Stomach (tissue), 9 donors: Measurements from ENCODE around the gene PELI2. TPM values are rescaled to one million over a fixed set of nuclear protein-coding genes. Genes with fewer than 3 reads are reported as not detected.

ENCODE experiments used
- DNase-seq, 2 donors: peaks; one replicate each; pipeline versions ENCODE4 v3.0.0 to v3.0.0-alpha.2; 2013 to 2019
- H3K27ac ChIP-seq, 5 donors: fragments of 200-600 bp in 4 of 5; sonication (generic) in 4 of 5; one replicate each; pipeline ENCODE4 v1.5.1; 2013 to 2019; ENCODE audit warnings: mild to moderate bottlenecking in 1 of 5, moderate library complexity in 1 of 5
- H3K27me3 ChIP-seq, 3 donors: fragments of 200-600 bp; sonication (generic); one replicate each; pipeline ENCODE4 v1.5.1; 2017 to 2019; ENCODE audit warnings: mixed run types in 1 of 3
- H3K36me3 ChIP-seq, 4 donors: fragments of 200-600 bp; sonication (generic); 1 replicate in 3 of 4; 2 replicates in 1 of 4; pipeline ENCODE4 v1.5.1; 2016 to 2019
- H3K4me1 ChIP-seq, 4 donors: fragments of 200-600 bp; sonication (generic); one replicate each; pipeline ENCODE4 v1.5.1; 2016 to 2019
- H3K4me3 ChIP-seq, 4 donors: fragments of 200-600 bp; sonication (generic) in 3 of 4; one replicate each; pipeline ENCODE4 v1.5.1; 2016 to 2019; ENCODE audit warnings: mild to moderate bottlenecking in 1 of 4
- H3K9me3 ChIP-seq, 4 donors: fragments of 200-600 bp; sonication (generic); one replicate each; pipeline ENCODE4 v1.5.1; 2016 to 2019
- CTCF ChIP-seq, 7 experiments: fragments of 450-650 bp in 4 of 7; fragments of 200-600 bp in 3 of 7; sonication (generic) in 3 of 7; IDR thresholded peaks; one replicate each; pipeline ENCODE4 v1.5.1; 2016 to 2019; ENCODE audit warnings: antibody characterized with exemption in 7 of 7, control low read depth in 2 of 7, mild to moderate bottlenecking in 1 of 7
- EP300 ChIP-seq: sonication (generic); formaldehyde crosslinking; IDR thresholded peaks from one replicate; pipeline ENCODE4 v1.6.1; 2017; ENCODE audit warnings: antibody characterized with exemption
- POLR2A ChIP-seq, 4 donors: fragments of 450-650 bp; IDR thresholded peaks; one replicate each; pipeline ENCODE4 v1.6.1; 2016; ENCODE audit warnings: antibody characterized with exemption in 4 of 4, control low read depth in 2 of 4, mild to moderate bottlenecking in 1 of 4, moderate library complexity in 1 of 4
- POLR2AphosphoS5 ChIP-seq, 3 donors: sonication (generic); formaldehyde crosslinking; IDR thresholded peaks; one replicate each; pipeline ENCODE4 v1.6.1; 2016; ENCODE audit warnings: antibody characterized with exemption in 3 of 3
- WGBS, 5 donors: extraction: QIAGEN DNeasy Blood & Tissue Kit in 3 of 5; methylation state at CpG; one replicate each; pipeline versions ENCODE4 v1.1.5 to v1.1.7; 2013 to 2018; 5-methylcytosine and 5-hydroxymethylcytosine counted together
- intact Hi-C: fragments of 100-400 bp; cut with DNase I; formaldehyde crosslinking; loops from one replicate; pipeline ENCODE4 v1.15.1; 2023; ENCODE audit warnings: low total_unique reads
- polyA plus RNA-seq, 3 donors: library from polyadenylated mRNA; stranded (reverse); fragments of 200-250 nt; gene quantifications; one replicate each; pipeline ENCODE4 v1.2.3, GENCODE V29; 2013
- total RNA-seq, 5 donors: library from RNA; depleted of rRNA; stranded (reverse); fragments of >200 nt; gene quantifications; one replicate each; pipeline versions ENCODE4 v1.1.0 to v1.2.3, GENCODE V29; 2014 to 2016
- donor health status: healthy with polysubstance abuse.
- donor health status: Bipolar disorder and iron deficiency.
- donor health status: healthy.

Gene PELI2
- total and polyA plus RNA-seq, 8 donors = 3.0 to 48.3 (median 10.6) TPM

GRCh38 chr14:56195223-56195622 lies 77.0 kb downstream of the PELI2 start:
- Histone ChIP-seq H3K27ac (peak overlapping the region in 3 of 5 donors; percentile 1 to 57 (median 40)), H3K36me3 (no peaks in the 10 kb centered on the region), H3K4me3 (no peak overlapping the region), H3K27me3 (no peaks in the 10 kb centered on the region), H3K9me3 (no peaks in the 10 kb centered on the region), H3K4me1 (peaks cover 23 to 28% (median 26%) of the 10 kb centered on the region in 4 donors)
- TF ChIP-seq POLR2A (IDR thresholded peaks at IDR 0.05) = no peak
- TF ChIP-seq POLR2AphosphoS5 (IDR thresholded peaks at IDR 0.05) = no peak
- no peak for TF ChIP-seq CTCF (IDR thresholded peaks at IDR 0.05)
- no peak for TF ChIP-seq EP300
- intact Hi-C loops = no loop called here
- DNase-seq = peak in 1 of 2 donors; percentile 44
- WGBS, 5 donors = 58 to 76% (median 73%) methylated on average over 5 of the region's 5 CpGs

GRCh38 chr14:56195704-56196103 lies 77.5 kb downstream of the PELI2 start:
- peak in 1 of 2 donors; percentile 72 for DNase-seq
- no peak overlapping the region for H3K4me3 ChIP-seq
- TF ChIP-seq POLR2AphosphoS5 (IDR thresholded peaks at IDR 0.05) (no peak), POLR2A (IDR thresholded peaks at IDR 0.05) (no peak), EP300 (no peak), CTCF (IDR thresholded peaks at IDR 0.05) (no peak)
- intact Hi-C loops = no loop called here
- peaks cover 23 to 33% (median 30%) of the 10 kb centered on the region in 4 donors for H3K4me1 ChIP-seq
- H3K36me3 ChIP-seq = no peaks in the 10 kb centered on the region
- H3K27me3 ChIP-seq = no peaks in the 10 kb centered on the region
- H3K9me3 ChIP-seq = no peaks in the 10 kb centered on the region
- 34 to 42% (median 37%) methylated on average over 6 of the region's 6 CpGs for WGBS, 5 donors
- H3K27ac ChIP-seq = peak overlapping the region in 3 of 5 donors; percentile 1 to 57 (median 40)

- no peak overlapping the region for H3K4me3 ChIP-seq
- H3K9me3 ChIP-seq = no peaks in the 10 kb centered on the region
- TF ChIP-seq POLR2A (IDR thresholded peaks at IDR 0.05) (no peak), POLR2AphosphoS5 (IDR thresholded peaks at IDR 0.05) (peak in 1 of 3 donors; percentile 7)
- peak overlapping the region in 3 of 5 donors; percentile 1 to 57 (median 40) for H3K27ac ChIP-seq
- no peaks in the 10 kb centered on the region for H3K36me3 ChIP-seq
- intact Hi-C loops = no loop called here
- WGBS, 5 donors = 57 to 72% (median 62%) methylated on average over 2 of the region's 2 CpGs
- DNase-seq = no peak
- peaks cover 23 to 35% (median 30%) of the 10 kb centered on the region in 4 donors for H3K4me1 ChIP-seq
- H3K27me3 ChIP-seq = no peaks in the 10 kb centered on the region
Measured at GRCh38 chr14:56196274-56196673, 78.1 kb downstream of the PELI2 start.

GRCh38 chr14:56197150-56197549 lies 78.9 kb downstream of the PELI2 start:
- Histone ChIP-seq H3K27me3 (no peaks in the 10 kb centered on the region), H3K4me3 (no peak overlapping the region), H3K9me3 (no peaks in the 10 kb centered on the region), H3K4me1 (peaks cover 23 to 35% (median 30%) of the 10 kb centered on the region in 4 donors), H3K27ac (no peak overlapping the region), H3K36me3 (no peaks in the 10 kb centered on the region)
- TF ChIP-seq POLR2A (IDR thresholded peaks at IDR 0.05) = no peak
- TF ChIP-seq EP300 = no peak
- TF ChIP-seq CTCF (IDR thresholded peaks at IDR 0.05) = no peak
- TF ChIP-seq POLR2AphosphoS5 (IDR thresholded peaks at IDR 0.05) = no peak
- 97 to 100% (median 100%) methylated on average over 1 of the region's 1 CpG for WGBS, 5 donors
- no peak for DNase-seq
- intact Hi-C loops = no loop called here

- H3K4me3 ChIP-seq = no peak overlapping the region
- no peak for DNase-seq
- peaks cover 23 to 35% (median 30%) of the 10 kb centered on the region in 4 donors for H3K4me1 ChIP-seq
- H3K27me3 ChIP-seq = no peaks in the 10 kb centered on the region
- H3K9me3 ChIP-seq = no peaks in the 10 kb centered on the region
- 94 to 98% (median 95%) methylated on average over 2 of the region's 2 CpGs for WGBS, 5 donors
- intact Hi-C loops = no loop called here
- TF ChIP-seq POLR2A (IDR thresholded peaks at IDR 0.05) (no peak), EP300 (no peak), POLR2AphosphoS5 (IDR thresholded peaks at IDR 0.05) (no peak), CTCF (IDR thresholded peaks at IDR 0.05) (no peak)
- peak overlapping the region in 3 of 5 donors; percentile 2 to 70 (median 61) for H3K27ac ChIP-seq
- no peaks in the 10 kb centered on the region for H3K36me3 ChIP-seq
Measured at GRCh38 chr14:56198438-56198837, 80.2 kb downstream of the PELI2 start.
